HG03060 (cell line): ENCODE measurements around the gene CYP1B1.

Source experiments
- ATAC-seq: cut with Tn5 transposase; IDR thresholded peaks from one replicate; pipeline ENCODE4 v1.9.1; 2021; ENCODE audit warnings: low read depth, moderate number of reproducible peaks; ENCODE audit not compliant: unreplicated experiment

The CYP1B1 gene

DNA sequence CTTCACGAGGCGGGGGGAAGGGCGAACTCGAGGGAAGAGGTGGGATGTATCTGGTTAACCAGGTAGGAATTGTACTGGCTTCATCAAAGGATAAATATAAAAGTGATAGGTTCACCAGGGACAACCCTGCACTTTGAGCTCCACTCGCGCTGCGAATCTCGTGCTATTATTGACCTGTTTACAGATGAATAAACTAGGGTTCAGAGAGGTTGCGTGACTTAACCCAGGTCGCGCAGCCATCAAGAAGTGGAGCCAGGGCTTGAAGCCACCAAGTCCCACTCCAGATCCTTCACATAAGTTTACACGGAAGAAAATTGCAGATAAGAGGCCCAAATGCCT is 1.4 kb upstream of the CYP1B1 start:
- ATAC-seq = no peak

GRCh38 chr2:38076710-38077430 is 919 bp upstream of the CYP1B1 start:
- ATAC-seq = no peak

- no peak for ATAC-seq
Measured at GRCh38 chr2:38076152-38076709, 280 bp upstream of the CYP1B1 start.

- no peak for ATAC-seq
Measured at GRCh38 chr2:38074764-38075506, 1.0 kb downstream of the CYP1B1 start.

- no peak for ATAC-seq
Measured at GRCh38 chr2:38074058-38074763, 1.7 kb downstream of the CYP1B1 start.

DNA sequence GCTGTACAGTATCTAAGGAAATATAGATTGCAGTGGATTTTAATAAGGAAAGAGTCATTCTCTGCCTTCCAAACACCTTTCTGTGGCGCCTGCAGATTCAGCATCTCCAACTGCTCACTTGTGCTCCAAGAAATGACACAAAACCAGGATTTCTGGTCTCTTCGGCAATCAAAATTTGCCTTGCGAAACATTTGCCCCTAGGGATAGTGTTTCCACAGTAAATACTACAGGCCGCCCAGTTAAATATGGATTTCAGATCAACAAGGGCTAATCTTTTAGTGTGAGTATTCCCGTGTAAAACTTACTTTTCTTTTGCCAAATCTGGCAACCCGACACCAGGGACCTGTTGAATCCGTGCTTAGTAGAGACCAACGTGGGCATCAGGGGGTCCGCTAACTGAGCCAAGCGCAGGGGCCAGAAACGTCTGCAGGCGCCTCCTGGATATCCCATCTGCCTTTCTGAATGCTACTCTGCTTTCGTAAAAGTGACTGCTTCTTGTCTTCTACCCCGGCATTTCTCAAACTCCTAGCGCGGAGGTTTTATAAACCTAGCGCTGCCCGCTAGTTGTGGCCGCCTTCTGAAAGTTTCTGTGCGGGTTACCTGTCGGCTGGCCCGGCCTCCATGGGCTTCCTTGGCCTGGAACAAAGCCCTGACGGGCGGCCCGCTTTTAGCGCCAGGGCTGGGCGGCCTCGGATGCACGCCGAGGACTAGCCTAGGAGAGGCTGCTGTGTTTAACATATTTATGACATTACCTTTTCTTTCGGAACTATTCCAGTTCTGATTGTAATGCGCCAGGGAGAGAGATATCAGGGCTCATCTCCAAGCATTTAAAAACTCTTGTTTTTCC is 2.5 kb downstream of the CYP1B1 start:
- no peak for ATAC-seq

GRCh38 chr2:38070438-38070837 is 5.5 kb downstream of the CYP1B1 start:
- no peak for ATAC-seq

DNA sequence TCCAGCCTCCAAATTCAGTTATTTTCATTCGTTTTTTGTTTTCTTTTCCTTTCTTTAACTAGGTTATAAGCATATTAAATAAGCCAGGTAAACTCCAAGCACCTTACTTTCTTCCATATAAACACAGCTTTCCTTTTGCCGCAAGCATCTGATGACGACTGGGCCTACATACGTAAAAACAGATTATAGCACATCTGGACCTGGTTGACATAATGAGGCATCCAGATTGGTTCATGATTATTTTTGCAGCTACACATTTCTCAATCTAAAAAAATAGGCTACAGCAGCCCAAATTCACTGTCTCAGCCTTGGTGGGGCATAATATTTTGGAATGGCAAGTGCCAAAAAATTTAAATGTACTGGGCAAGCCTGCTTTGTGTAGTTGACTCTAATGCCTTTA is 7.7 kb downstream of the CYP1B1 start:
- no peak for ATAC-seq

DNA sequence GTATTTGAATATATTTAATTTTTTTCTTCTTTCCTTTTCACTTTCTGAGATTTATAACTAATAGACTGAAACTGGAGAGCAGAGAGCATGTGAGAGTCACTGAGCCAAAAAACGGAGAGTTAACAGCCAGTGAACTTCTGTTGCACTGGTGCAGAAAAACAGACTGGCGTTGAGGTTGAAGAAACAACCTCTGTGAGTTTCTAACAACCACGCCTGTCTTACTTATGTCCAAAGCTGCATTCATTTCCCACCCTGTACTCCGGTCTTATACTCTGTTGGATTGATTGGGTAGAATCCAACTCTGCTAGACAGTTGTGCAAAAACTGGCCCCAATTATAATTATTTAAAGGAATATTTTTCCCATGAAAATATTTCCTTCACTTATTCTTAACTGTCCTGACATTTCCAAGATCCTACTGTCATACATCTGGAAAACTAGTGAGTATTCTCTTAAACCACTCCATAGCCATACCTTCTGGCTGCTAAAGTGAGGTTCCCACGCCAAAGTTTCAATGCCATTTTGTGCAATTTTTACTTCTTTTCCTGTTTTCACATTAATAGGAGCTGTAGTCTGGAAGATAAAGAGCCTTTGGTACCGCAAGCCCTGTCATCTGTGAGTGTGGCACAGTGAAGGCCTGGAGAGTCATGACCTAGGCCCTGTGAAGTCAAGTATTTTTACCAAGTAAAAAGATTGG is 9.4 kb downstream of the CYP1B1 start:
- ATAC-seq = no peak

DNA sequence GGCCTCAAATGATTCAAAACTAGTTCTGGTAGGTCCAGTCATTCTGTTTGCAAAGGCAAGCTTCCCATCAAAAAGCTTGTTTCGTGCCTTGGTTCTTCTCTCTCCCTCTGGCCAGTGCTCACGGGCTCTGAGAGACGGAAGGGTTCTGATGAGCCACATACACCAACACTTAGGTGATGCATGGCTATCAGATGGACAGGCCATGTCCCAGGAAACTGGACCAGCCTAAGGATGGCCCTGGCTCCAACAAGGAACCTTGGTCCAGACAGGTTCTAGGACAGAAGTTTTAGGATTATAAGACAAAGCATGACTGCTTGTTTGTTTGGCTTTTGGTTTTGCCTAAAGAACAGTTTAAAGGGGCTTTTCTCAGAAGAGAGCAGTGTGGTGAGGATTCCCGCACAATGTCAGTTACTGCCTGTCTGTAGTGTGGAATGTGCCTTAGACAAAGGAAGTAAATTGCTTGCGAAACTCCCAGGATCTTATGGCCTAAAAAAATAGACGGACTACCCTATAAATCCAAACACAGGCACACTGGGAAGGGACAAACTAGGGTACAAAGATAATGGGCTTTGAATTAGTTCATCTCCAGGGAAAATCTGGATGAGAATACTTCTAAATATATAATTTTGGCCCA is 10.3 kb downstream of the CYP1B1 start:
- no peak for ATAC-seq

GRCh38 chr2:38064801-38065501 is 11.0 kb downstream of the CYP1B1 start:
- no peak for ATAC-seq

DNA sequence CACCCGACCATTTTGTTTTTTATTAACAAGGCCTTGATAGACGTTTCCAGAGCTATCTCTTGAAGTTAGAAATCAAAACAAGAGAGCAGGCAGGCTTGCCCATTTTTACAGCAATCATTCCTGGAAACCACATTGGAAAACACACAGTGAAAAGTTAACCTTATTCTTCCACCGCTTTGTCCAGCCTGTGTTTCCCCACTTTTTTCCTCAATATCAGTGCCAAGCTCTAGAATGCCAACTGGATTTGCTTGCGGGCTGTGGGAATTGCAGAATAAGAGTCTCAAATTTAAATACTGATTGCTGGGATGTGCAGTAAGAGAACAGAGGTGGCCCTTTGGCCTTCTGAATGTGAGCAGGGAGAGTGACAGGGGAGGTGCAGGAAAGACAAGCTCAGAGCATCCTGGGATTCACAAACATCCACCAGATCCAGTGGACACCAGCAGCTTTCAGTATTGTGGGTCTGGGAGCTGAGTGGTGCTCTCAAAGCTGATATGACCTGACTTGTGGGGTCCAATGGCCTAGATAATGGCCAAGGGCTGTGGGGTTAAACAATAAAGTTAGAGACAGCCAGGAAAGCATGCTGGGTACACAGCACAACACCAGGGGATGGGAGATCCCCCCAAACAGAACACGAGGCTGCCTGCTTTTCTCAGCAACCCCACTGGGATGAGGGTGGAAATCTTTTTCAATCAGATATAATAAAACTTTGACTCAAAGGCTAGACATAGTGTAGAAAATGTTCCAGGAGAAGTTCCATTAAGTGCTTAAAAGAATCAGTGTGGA is 15.5 kb downstream of the CYP1B1 start:
- ATAC-seq = no peak

- no peak for ATAC-seq
Measured at GRCh38 chr2:38057651-38058410, 18.1 kb downstream of the CYP1B1 start.

DNA sequence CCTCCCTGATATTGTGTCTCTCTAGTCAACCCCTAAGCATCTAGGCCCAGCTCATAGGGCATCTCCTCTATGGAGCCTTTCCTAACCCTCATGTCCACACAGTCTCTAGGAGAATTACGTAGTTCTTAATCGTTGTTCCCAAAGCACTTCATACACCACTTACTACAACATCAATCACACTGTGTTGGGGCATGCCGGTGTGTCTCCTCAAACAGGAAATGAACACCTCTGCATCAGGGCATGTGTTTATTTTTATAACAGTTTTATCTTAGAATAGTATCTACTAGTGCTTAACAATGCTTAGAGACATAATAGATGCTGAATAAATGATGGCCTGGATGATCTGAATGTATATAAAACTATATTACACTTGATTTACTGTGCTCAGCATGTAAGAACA is 19.7 kb downstream of the CYP1B1 start:
- no peak for ATAC-seq

DNA sequence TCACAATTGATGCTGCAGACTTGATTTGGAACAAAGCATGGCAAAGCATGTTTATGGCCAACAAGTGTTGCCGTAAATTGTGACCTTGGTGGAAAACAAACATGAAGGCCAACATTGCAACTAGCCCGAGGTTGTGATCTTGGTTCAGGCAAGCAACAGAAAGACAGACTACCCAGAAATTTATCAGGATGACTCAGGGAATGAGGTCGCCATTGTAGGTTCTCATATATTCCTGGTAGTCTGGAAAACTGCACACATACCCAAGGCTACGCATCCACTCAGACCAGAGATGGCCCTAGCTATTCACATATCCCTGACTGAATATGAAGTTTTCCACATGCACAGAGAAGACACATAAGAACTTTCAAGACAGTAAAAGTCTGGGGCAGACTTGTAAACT is 30.1 kb downstream of the CYP1B1 start:
- ATAC-seq = no peak

DNA sequence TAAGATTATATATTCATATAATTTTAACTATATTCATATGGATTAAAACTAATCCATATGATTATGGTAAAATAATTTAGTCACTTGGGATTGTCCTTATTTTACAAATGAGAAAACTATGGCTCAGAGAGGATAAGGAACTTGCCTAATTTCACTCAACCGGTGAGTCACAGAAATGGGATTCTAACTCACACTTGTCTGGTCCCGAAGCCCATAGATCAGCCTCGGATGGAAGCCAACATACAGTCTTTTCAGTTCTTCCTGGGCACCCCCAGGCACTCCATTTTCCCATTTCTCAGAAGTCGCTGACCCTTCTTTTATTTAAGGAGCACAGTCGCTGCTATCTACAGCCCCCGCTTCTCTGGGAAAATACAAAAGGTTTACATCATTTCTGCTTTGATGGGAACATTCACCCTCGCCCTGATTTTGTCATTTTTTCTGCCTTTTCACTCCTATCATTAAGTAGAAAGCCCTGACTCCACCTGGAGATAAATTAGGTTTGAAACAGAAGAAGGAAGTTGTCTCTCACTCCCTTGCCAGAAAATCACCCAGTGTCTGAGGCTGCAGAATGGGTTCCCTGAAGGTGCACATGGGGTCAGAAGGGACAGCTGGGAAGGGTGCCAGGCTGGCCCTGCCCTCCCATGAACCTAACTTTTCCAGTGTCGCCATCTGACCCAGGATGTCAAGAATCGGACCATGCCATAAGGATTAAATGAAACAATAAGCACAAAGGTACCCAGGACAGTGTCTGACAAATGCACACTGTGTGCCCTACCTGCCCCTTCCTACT is 36.6 kb downstream of the CYP1B1 start:
- no peak for ATAC-seq

- no peak for ATAC-seq
Measured at GRCh38 chr2:38038682-38039081, 37.3 kb downstream of the CYP1B1 start.
